OCI-LY7 (cell line): Measurements from ENCODE around the gene TMEM229A. TPM values are rescaled to one million over a fixed set of nuclear protein-coding genes. Genes with fewer than 3 reads are reported as not detected.
"Not testable (repeated sequence)": the region's sequence is repeated elsewhere in the genome, so short reads cannot be mapped to it uniquely, and the experiment has no call there.

Experiments used
- BruUV-seq: library from RNA; stranded (reverse); fragments of 400-500 nt; replicated peaks from 2 replicates; lab custom pipeline; 2021; lab: Mats Ljungman, UMichigan
- CTCF ChIA-PET: fragments of 300-600 bp; sonication (Branson Sonifier 250); formaldehyde crosslinking; loops from one replicate; lab custom pipeline; 2022; ENCODE audit warnings: antibody characterized with exemption; ENCODE audit not compliant: unreplicated experiment; lab: Charles Lee
- POLR2A ChIA-PET: fragments of 300-600 bp; sonication (Branson Sonifier 250); formaldehyde crosslinking; loops from one replicate; lab custom pipeline; 2022; ENCODE audit warnings: antibody characterized with exemption; lab: Charles Lee
- DNase-seq: peaks from one replicate; pipeline ENCODE4 v3.0.0-alpha.2; 2015; ENCODE audit warnings: low spot score
- H2AFZ ChIP-seq: fragments of 200-600 bp; sonication (generic), shearing (Covaris generic); 2 replicates; pipeline ENCODE4 v1.6.1; 2014; ENCODE audit warnings: mild to moderate bottlenecking, antibody characterized with exemption, low read length, moderate library complexity
- H3K27ac ChIP-seq: fragments of 200-600 bp; sonication (generic); 2 replicates; pipeline ENCODE4 v1.5.1; 2014; ENCODE audit warnings: mixed run types, low read depth, mild to moderate bottlenecking, moderate library complexity, low read length, inconsistent platforms; ENCODE audit not compliant: poor library complexity, severe bottlenecking
- H3K36me3 ChIP-seq: fragments of 200-600 bp; sonication (generic); 2 replicates; pipeline ENCODE4 v1.6.1; 2014; ENCODE audit warnings: mild to moderate bottlenecking, antibody characterized with exemption, low read length, moderate library complexity, mixed read lengths; ENCODE audit not compliant: insufficient read depth
- H3K4me1 ChIP-seq: fragments of 200-600 bp; sonication (generic); 2 replicates; pipeline ENCODE4 v1.5.1; 2014; ENCODE audit warnings: mild to moderate bottlenecking, low read length; ENCODE audit not compliant: insufficient read depth, poor library complexity, severe bottlenecking
- H3K4me2 ChIP-seq: fragments of 200-600 bp; sonication (generic); 2 replicates; pipeline ENCODE4 v1.6.1; 2014; ENCODE audit warnings: mild to moderate bottlenecking, low read length
- H3K4me3 ChIP-seq: fragments of 200-600 bp; sonication (generic); 2 replicates; pipeline ENCODE4 v1.5.1; 2014; ENCODE audit warnings: mild to moderate bottlenecking, low read depth, low read length; ENCODE audit not compliant: poor library complexity, severe bottlenecking
- H3K79me2 ChIP-seq: fragments of 200-600 bp; sonication (generic); 2 replicates; pipeline ENCODE4 v1.6.1; 2016; ENCODE audit warnings: low read depth, mild to moderate bottlenecking, low read length, moderate library complexity, mixed read lengths; ENCODE audit not compliant: insufficient read depth
- H3K9me2 ChIP-seq: fragments of 200-600 bp; sonication (generic); 2 replicates; pipeline ENCODE4 v1.6.1; 2016; ENCODE audit warnings: mild to moderate bottlenecking, low read length, mixed read lengths; ENCODE audit not compliant: insufficient read depth
- H3K9me3 ChIP-seq: fragments of 200-600 bp; sonication (generic); 2 replicates; pipeline ENCODE4 v1.6.1; 2014; ENCODE audit warnings: mild to moderate bottlenecking, mixed run types, low read length, mixed read lengths
- H4K20me1 ChIP-seq: fragments of 200-600 bp; sonication (generic); 2 replicates; pipeline ENCODE4 v1.6.1; 2014; ENCODE audit warnings: mild to moderate bottlenecking, antibody characterized with exemption, low read length, moderate library complexity, mixed read lengths; ENCODE audit not compliant: insufficient read depth
- EZH2phosphoT487 ChIP-seq: fragments of 200-600 bp; sonication (generic); IDR thresholded peaks from 2 replicates; pipeline ENCODE4 v1.6.1; 2018; ENCODE audit warnings: low read depth, borderline replicate concordance, mild to moderate bottlenecking, mixed run types, antibody characterized with exemption, low read length, moderate library complexity, mixed read lengths
- intact Hi-C: fragments of 100-400 bp; cut with micrococcal nuclease; formaldehyde crosslinking; loops from one replicate; pipeline ENCODE4 v1.10.0; 2022; ENCODE audit not compliant: unreplicated experiment
- total RNA-seq, 2 experiments: library from RNA; depleted of rRNA in 1 of 2; stranded (reverse); fragments of >200 nt in 1 of 2; shearing (Covaris generic) in 1 of 2; gene quantifications; 2 replicates each; pipeline ENCODE4 v1.2.3, GENCODE V29; 2014 to 2022
- TF ChIP-seq, protein P1 (sequence below): fragments of 200-600 bp; sonication (generic); conservative IDR thresholded peaks from 2 replicates; pipeline ENCODE4 v1.5.1; 2014; ENCODE audit warnings: mild to moderate bottlenecking, antibody characterized with exemption, low read length, moderate library complexity, mixed read lengths

TMEM229A gene
- total RNA-seq, 2 experiments from 2014 or later, result not detected

DNA sequence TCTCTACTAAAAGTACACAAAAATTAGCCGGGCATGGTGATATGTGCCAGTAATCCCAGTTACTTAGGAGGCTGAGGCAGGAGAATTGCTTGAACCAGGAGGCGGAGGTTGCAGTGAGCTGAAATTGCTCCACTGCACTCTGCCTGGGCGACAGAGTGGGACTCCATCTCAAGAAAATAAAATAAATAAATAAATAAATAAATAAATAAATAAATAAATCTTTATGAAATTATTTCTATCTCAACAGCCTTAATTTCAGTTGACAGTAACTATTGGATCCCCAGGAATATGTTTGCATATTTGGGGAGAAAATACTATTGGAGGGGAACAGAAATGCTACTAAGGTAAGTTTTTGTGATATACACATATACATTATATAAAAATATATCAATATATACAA is 20.0 kb downstream of the TMEM229A start:
- POLR2A ChIA-PET, result no interaction called here
- TF ChIP-seq EZH2phosphoT487, result no peak
- TF ChIP-seq, protein P1, sequence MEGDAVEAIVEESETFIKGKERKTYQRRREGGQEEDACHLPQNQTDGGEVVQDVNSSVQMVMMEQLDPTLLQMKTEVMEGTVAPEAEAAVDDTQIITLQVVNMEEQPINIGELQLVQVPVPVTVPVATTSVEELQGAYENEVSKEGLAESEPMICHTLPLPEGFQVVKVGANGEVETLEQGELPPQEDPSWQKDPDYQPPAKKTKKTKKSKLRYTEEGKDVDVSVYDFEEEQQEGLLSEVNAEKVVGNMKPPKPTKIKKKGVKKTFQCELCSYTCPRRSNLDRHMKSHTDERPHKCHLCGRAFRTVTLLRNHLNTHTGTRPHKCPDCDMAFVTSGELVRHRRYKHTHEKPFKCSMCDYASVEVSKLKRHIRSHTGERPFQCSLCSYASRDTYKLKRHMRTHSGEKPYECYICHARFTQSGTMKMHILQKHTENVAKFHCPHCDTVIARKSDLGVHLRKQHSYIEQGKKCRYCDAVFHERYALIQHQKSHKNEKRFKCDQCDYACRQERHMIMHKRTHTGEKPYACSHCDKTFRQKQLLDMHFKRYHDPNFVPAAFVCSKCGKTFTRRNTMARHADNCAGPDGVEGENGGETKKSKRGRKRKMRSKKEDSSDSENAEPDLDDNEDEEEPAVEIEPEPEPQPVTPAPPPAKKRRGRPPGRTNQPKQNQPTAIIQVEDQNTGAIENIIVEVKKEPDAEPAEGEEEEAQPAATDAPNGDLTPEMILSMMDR, result no peak
- H4K20me1 ChIP-seq, result no peaks in the 10 kb centered on the region
- CTCF ChIA-PET, result no interaction called here
- no peak overlapping the region for H3K27ac ChIP-seq
- no peak overlapping the region for H2AFZ ChIP-seq
- no peaks in the 10 kb centered on the region for H3K36me3 ChIP-seq
- BruUV-seq, result no TSS peak
- intact Hi-C loops, result no loop called here
- no peak overlapping the region for H3K4me3 ChIP-seq
- DNase-seq, result no peak
- no peaks in the 10 kb centered on the region for H3K9me2 ChIP-seq
- no peak overlapping the region for H3K4me2 ChIP-seq
- H3K9me3 ChIP-seq, result no peaks in the 10 kb centered on the region
- H3K79me2 ChIP-seq, result no peaks in the 10 kb centered on the region
- H3K4me1 ChIP-seq, result no peaks in the 10 kb centered on the region

- ChIA-PET CTCF (no interaction called here), POLR2A (interaction anchor here (1.1 kb wide), 1 partner anchor 14 kb away, joined by 3 read pairs; no protein-coding TSS in a partner anchor)
- Histone ChIP-seq H3K4me1 (no peaks in the 10 kb centered on the region), H3K79me2 (no peaks in the 10 kb centered on the region), H3K4me3 (no peak overlapping the region), H3K9me3 (no peaks in the 10 kb centered on the region), H3K9me2 (no peaks in the 10 kb centered on the region), H2AFZ (no peak overlapping the region), H3K36me3 (no peaks in the 10 kb centered on the region), H3K4me2 (no peak overlapping the region), H3K27ac (no peak overlapping the region), H4K20me1 (no peaks in the 10 kb centered on the region)
- TF ChIP-seq, protein P1, result no peak
- no peak for TF ChIP-seq EZH2phosphoT487
- no peak for DNase-seq
- intact Hi-C loops, result no loop called here
- no TSS peak for BruUV-seq
Observed at GRCh38 chr7:124009321-124009720, 23.5 kb downstream of the TMEM229A start.

DNA sequence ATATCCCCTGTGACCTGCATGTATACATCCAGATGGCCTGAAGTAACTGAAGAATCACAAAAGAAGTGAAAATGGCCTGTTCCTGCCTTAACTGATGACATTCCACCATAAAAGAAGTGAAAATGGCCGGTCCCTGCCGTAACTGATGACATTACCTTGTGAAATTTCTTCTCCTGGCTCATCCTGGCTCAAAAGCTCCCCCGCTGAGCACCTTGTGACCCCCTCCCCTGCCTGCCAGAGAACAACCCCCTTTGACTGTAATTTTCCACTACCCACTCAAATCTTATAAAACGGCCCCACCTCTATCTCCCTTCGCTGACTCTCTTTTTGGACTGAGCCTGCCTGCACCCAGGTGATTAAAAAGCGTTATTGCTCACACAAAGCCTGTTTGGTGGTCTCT is 24.6 kb downstream of the TMEM229A start:
- H3K4me1 ChIP-seq, H3K9me2 ChIP-seq, POLR2A ChIA-PET, intact Hi-C loops, H2AFZ ChIP-seq, CTCF ChIA-PET, H3K4me2 ChIP-seq, DNase-seq, H3K9me3 ChIP-seq, H3K4me3 ChIP-seq, H4K20me1 ChIP-seq, H3K36me3 ChIP-seq, H3K27ac ChIP-seq, H3K79me2 ChIP-seq, BruUV-seq: not testable (repeated sequence)
